Lung (tissue), 12 donors: ENCODE results near the gene STK38L. TPM values are rescaled to one million over a fixed set of nuclear protein-coding genes. Genes with fewer than 3 reads are reported as not detected.

Experiments
- ATAC-seq: fragments of 200-7000 bp; cut with Tn5 transposase; one replicate; pipeline ENCODE4 v1.9.1; 2020; ENCODE audit warnings: moderate number of reproducible peaks; ENCODE audit not compliant: insufficient read depth, low FRiP score
- DNase-seq, 3 donors: peaks; one replicate each; pipeline ENCODE4 v3.0.0-alpha.2; 2013 to 2017
- H3K27ac ChIP-seq, 2 donors: one replicate each; pipeline ENCODE4 v1.5.1; 2013; ENCODE audit warnings: mild to moderate bottlenecking in 2 of 2, moderate library complexity in 2 of 2, control low read depth in 1 of 2, inconsistent platforms in 1 of 2, low read depth in 1 of 2, low read length in 1 of 2
- H3K27me3 ChIP-seq, 3 donors: one replicate each; pipeline ENCODE4 v1.5.1; 2013; ENCODE audit warnings: low read length in 2 of 3; ENCODE audit not compliant: control insufficient read depth in 3 of 3, insufficient read depth in 3 of 3
- H3K36me3 ChIP-seq, 4 donors: one replicate each; pipeline ENCODE4 v1.5.1; 2013; ENCODE audit warnings: low read length in 4 of 4, mild to moderate bottlenecking in 1 of 4, moderate library complexity in 1 of 4; ENCODE audit not compliant: control insufficient read depth in 4 of 4, insufficient read depth in 4 of 4
- H3K4me1 ChIP-seq, 5 donors: one replicate each; pipeline ENCODE4 v1.5.1; 2013; ENCODE audit warnings: low read length in 5 of 5, mild to moderate bottlenecking in 2 of 5, moderate library complexity in 1 of 5; ENCODE audit not compliant: control insufficient read depth in 5 of 5, insufficient read depth in 5 of 5
- H3K4me3 ChIP-seq: one replicate; pipeline ENCODE4 v1.5.1; 2013; ENCODE audit warnings: mild to moderate bottlenecking, control low read depth, moderate library complexity
- H3K9ac ChIP-seq, 2 donors: one replicate each; pipeline ENCODE4 v1.5.1; 2013; ENCODE audit warnings: low read length in 2 of 2, control low read depth in 1 of 2; ENCODE audit not compliant: insufficient read depth in 1 of 2
- H3K9me3 ChIP-seq, 4 donors: one replicate each; pipeline ENCODE4 v1.5.1; 2013; ENCODE audit warnings: low read length in 3 of 4, mild to moderate bottlenecking in 1 of 4, moderate library complexity in 1 of 4; ENCODE audit not compliant: control insufficient read depth in 4 of 4, insufficient read depth in 3 of 4
- CTCF ChIP-seq: IDR thresholded peaks from 2 replicates; pipeline ENCODE4 v1.5.1; 2012; ENCODE audit warnings: mild to moderate bottlenecking; ENCODE audit errors: control extremely low read depth, extremely low read depth
- WGBS, 2 donors: extraction: QIAGEN DNeasy Blood & Tissue Kit; methylation state at CpG; one replicate each; pipeline ENCODE4 v1.1.7; 2013; 5-methylcytosine and 5-hydroxymethylcytosine counted together
- polyA plus RNA-seq, 2 donors: library from polyadenylated mRNA; stranded (reverse); fragments of 200-250 nt; gene quantifications; one replicate each; pipeline ENCODE4 v1.2.1, GENCODE V29; 2013
- total RNA-seq, 2 donors: library from RNA; depleted of rRNA in 1 of 2; stranded (reverse); fragments of >200 nt in 1 of 2; gene quantifications; one replicate each; pipeline ENCODE4 v1.2.1, GENCODE V29; 2014 to 2021
- donor health status: control.
- donor health status: control.
- donor health status: Bipolar disorder and iron deficiency.
- donor health status: healthy.
- donor health status: DM: yes; HTN: yes; CAD: no.

The STK38L gene
- total and polyA plus RNA-seq, 4 donors, result 6.5 to 41.5 (median 18.5) TPM

- no peak overlapping the region for H3K9ac ChIP-seq
- WGBS, 2 donors, result 51 to 82% methylated on average over 2 of the region's 2 CpGs
- no peaks in the 10 kb centered on the region for H3K27me3 ChIP-seq
- DNase-seq (no peak), ATAC-seq (no peak)
- H3K4me1 ChIP-seq, result peaks cover 0 to 28% (median 0%) of the 10 kb centered on the region in 5 donors
- TF ChIP-seq CTCF, result no peak
- no peak overlapping the region for H3K4me3 ChIP-seq
- H3K36me3 ChIP-seq, result no peaks in the 10 kb centered on the region
- H3K27ac ChIP-seq, result no peak overlapping the region
- no peaks in the 10 kb centered on the region for H3K9me3 ChIP-seq
Measured at GRCh38 chr12:27252934-27253333, 8.8 kb downstream of the STK38L start.

- Histone ChIP-seq H3K4me1 (peaks cover 0 to 27% (median 0%) of the 10 kb centered on the region in 5 donors), H3K9ac (no peak overlapping the region), H3K27ac (no peak overlapping the region), H3K4me3 (no peak overlapping the region), H3K9me3 (no peaks in the 10 kb centered on the region), H3K36me3 (no peaks in the 10 kb centered on the region), H3K27me3 (no peaks in the 10 kb centered on the region)
- DNase-seq, result no peak
- ATAC-seq, result no peak
- TF ChIP-seq CTCF, result no peak
- WGBS, 2 donors, result 88 to 89% methylated on average over 2 of the region's 2 CpGs
Measured at GRCh38 chr12:27253347-27253746, 9.3 kb downstream of the STK38L start.

GRCh38 chr12:27255806-27256205 lies 11.7 kb downstream of the STK38L start:
- Histone ChIP-seq H3K4me1 (peaks cover 0 to 31% (median 0%) of the 10 kb centered on the region in 5 donors), H3K27ac (no peak overlapping the region)
- no peak for ATAC-seq

More at GRCh38 chr12:27255806-27256205, 11.7 kb downstream of the STK38L start:
- H3K36me3 ChIP-seq, result no peaks in the 10 kb centered on the region
- no peak for TF ChIP-seq CTCF
- 92 to 93% methylated on average over 3 of the region's 3 CpGs for WGBS, 2 donors
- H3K27me3 ChIP-seq, result no peaks in the 10 kb centered on the region
- H3K9me3 ChIP-seq, result no peaks in the 10 kb centered on the region
- no peak overlapping the region for H3K4me3 ChIP-seq
- no peak for DNase-seq
- no peak overlapping the region for H3K9ac ChIP-seq
